Erythroblast (primary cell): Measurements from ENCODE around the gene CREB5.

Experiments
- GATA1 ChIP-seq: IDR thresholded peaks from 2 replicates; pipeline ENCODE4 v1.6.1; 2011; ENCODE audit warnings: low read depth, mild to moderate bottlenecking, control low read depth, low read length, moderate library complexity
- POLR2A ChIP-seq: IDR thresholded peaks from 2 replicates; pipeline ENCODE4 v1.6.1; 2011; ENCODE audit warnings: mild to moderate bottlenecking, low read length

DNA sequence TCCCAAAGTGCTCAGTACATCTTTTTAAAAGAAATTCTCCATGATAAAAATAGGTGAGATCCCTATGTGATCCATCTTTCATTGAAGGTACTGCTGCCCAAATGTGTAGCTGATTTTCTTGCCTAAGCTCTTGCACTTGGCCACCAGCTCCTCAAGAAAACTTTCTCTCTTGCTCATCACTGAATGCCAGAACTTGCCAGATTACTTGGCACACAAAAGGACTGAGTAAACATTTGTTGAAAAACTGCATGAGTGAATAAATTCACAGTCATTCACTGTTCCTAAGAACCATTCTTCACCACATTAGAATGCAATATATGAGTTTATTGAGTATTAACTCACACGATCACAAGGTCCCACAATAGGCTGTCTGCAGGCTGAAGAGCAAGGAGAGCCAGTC, 445.9 kb downstream of the CREB5 start:
- TF ChIP-seq POLR2A (no peak), GATA1 (no peak)
